ENCODE measurements around the gene ATXN2. TPM values are rescaled to one million over a fixed set of nuclear protein-coding genes. Genes with fewer than 3 reads are reported as not detected.
"Not testable (repeated sequence)": the region's sequence is repeated elsewhere in the genome, so short reads cannot be mapped to it uniquely, and the experiment has no call there.

ATXN2 gene
- total RNA-seq, 1 donor from 2014 or later: 66.8 TPM

GRCh38 chr12:111588010-111588409, 11.1 kb downstream of the ATXN2 start:
- no peak overlapping the region for H3K4me3 Mint-ChIP-seq (ENCODE audit: unreplicated experiment)
- no peak overlapping the region for H3K27ac Mint-ChIP-seq (ENCODE audit: unreplicated experiment)
- H3K9me3 Mint-ChIP-seq (ENCODE audit: low read depth): no peaks in the 10 kb centered on the region
- peaks cover 9% of the 10 kb centered on the region for H3K4me1 Mint-ChIP-seq (ENCODE audit: low read depth)
- peak; percentile 7 for DNase-seq (ENCODE audit: low spot score)
- H3K27me3 Mint-ChIP-seq (ENCODE audit: low read depth): no peaks in the 10 kb centered on the region
- no peak for TF ChIP-seq CTCF (IDR thresholded peaks at IDR 0.05)
- no peaks in the 10 kb centered on the region for H3K36me3 Mint-ChIP-seq (ENCODE audit: low read depth)

- Mint-ChIP-seq H3K9me3 (ENCODE audit: low read depth) (no peaks in the 10 kb centered on the region), H3K4me3 (ENCODE audit: unreplicated experiment) (no peak overlapping the region), H3K27ac (ENCODE audit: unreplicated experiment) (no peak overlapping the region), H3K27me3 (ENCODE audit: low read depth) (no peaks in the 10 kb centered on the region), H3K36me3 (ENCODE audit: low read depth) (no peaks in the 10 kb centered on the region), H3K4me1 (ENCODE audit: low read depth) (peaks cover 6% of the 10 kb centered on the region)
- DNase-seq (ENCODE audit: low spot score): no peak
- TF ChIP-seq CTCF (IDR thresholded peaks at IDR 0.05): no peak
Measured at GRCh38 chr12:111586986-111587385, 12.1 kb downstream of the ATXN2 start.

- H3K36me3 Mint-ChIP-seq (ENCODE audit: low read depth): no peaks in the 10 kb centered on the region
- peaks cover 13% of the 10 kb centered on the region for H3K4me1 Mint-ChIP-seq (ENCODE audit: low read depth)
- TF ChIP-seq CTCF (IDR thresholded peaks at IDR 0.05): no peak
- DNase-seq (ENCODE audit: low spot score): no peak
- no peaks in the 10 kb centered on the region for H3K9me3 Mint-ChIP-seq (ENCODE audit: low read depth)
- H3K27ac Mint-ChIP-seq (ENCODE audit: unreplicated experiment): no peak overlapping the region
- no peak overlapping the region for H3K4me3 Mint-ChIP-seq (ENCODE audit: unreplicated experiment)
- no peaks in the 10 kb centered on the region for H3K27me3 Mint-ChIP-seq (ENCODE audit: low read depth)
Measured at GRCh38 chr12:111585690-111586089, 13.4 kb downstream of the ATXN2 start.

GRCh38 chr12:111584959-111585358, 14.2 kb downstream of the ATXN2 start:
- Mint-ChIP-seq H3K27ac (ENCODE audit: unreplicated experiment) (peak overlapping the region; percentile 36), H3K27me3 (ENCODE audit: low read depth) (no peaks in the 10 kb centered on the region), H3K9me3 (ENCODE audit: low read depth) (no peaks in the 10 kb centered on the region), H3K36me3 (ENCODE audit: low read depth) (no peaks in the 10 kb centered on the region), H3K4me1 (ENCODE audit: low read depth) (peaks cover 13% of the 10 kb centered on the region), H3K4me3 (ENCODE audit: unreplicated experiment) (no peak overlapping the region)
- TF ChIP-seq CTCF (IDR thresholded peaks at IDR 0.05): no peak
- DNase-seq (ENCODE audit: low spot score): no peak

GRCh38 chr12:111583506-111583905, 15.6 kb downstream of the ATXN2 start:
- not testable (repeated sequence) for H3K4me3 Mint-ChIP-seq (ENCODE audit: unreplicated experiment); DNase-seq (ENCODE audit: low spot score); H3K27ac Mint-ChIP-seq (ENCODE audit: unreplicated experiment); H3K27me3 Mint-ChIP-seq (ENCODE audit: low read depth); H3K9me3 Mint-ChIP-seq (ENCODE audit: low read depth); H3K36me3 Mint-ChIP-seq (ENCODE audit: low read depth)
- H3K4me1 Mint-ChIP-seq (ENCODE audit: low read depth): peaks cover 20% of the 10 kb centered on the region

GRCh38 chr12:111582133-111582747, 16.9 kb downstream of the ATXN2 start:
- peak; percentile 24 for DNase-seq (ENCODE audit: low spot score)
- no peak overlapping the region for H3K4me3 Mint-ChIP-seq (ENCODE audit: unreplicated experiment)
- no peaks in the 10 kb centered on the region for H3K36me3 Mint-ChIP-seq (ENCODE audit: low read depth)
- H3K27ac Mint-ChIP-seq (ENCODE audit: unreplicated experiment): no peak overlapping the region
- no peaks in the 10 kb centered on the region for H3K27me3 Mint-ChIP-seq (ENCODE audit: low read depth)
- H3K9me3 Mint-ChIP-seq (ENCODE audit: low read depth): no peaks in the 10 kb centered on the region
- no peak for TF ChIP-seq CTCF (IDR thresholded peaks at IDR 0.05)
- H3K4me1 Mint-ChIP-seq (ENCODE audit: low read depth): peaks cover 28% of the 10 kb centered on the region

All from chondrocyte (in vitro differentiated cells).